ENCODE results near the gene SOX5.

The SOX5 gene

GRCh38 chr12:23640754-23641153 lies 308.7 kb downstream of the SOX5 start:
- Mint-ChIP-seq H3K27me3 (ENCODE audit: low read depth, poor library complexity) (no peaks in the 10 kb centered on the region), H3K4me1 (peaks cover 20% of the 10 kb centered on the region), H3K4me3 (no peak overlapping the region), H3K9me3 (no peaks in the 10 kb centered on the region), H3K27ac (no peak overlapping the region), H3K36me3 (ENCODE audit: low read depth) (peaks cover 24% of the 10 kb centered on the region)
- no peak for TF ChIP-seq CTCF (IDR thresholded peaks at IDR 0.05)
- no peak for DNase-seq

- TF ChIP-seq CTCF (IDR thresholded peaks at IDR 0.05), result no peak
- Mint-ChIP-seq H3K27ac (no peak overlapping the region), H3K36me3 (ENCODE audit: low read depth) (peaks cover 12% of the 10 kb centered on the region), H3K4me3 (no peak overlapping the region), H3K4me1 (peaks cover 13% of the 10 kb centered on the region), H3K27me3 (ENCODE audit: low read depth, poor library complexity) (peaks cover 3% of the 10 kb centered on the region), H3K9me3 (no peaks in the 10 kb centered on the region)
- no peak for DNase-seq
These were observed 315.1 kb downstream of the SOX5 start for GRCh38 chr12:23634344-23634743.

- Mint-ChIP-seq H3K27me3 (ENCODE audit: low read depth, poor library complexity) (peaks cover 3% of the 10 kb centered on the region), H3K4me3 (no peak overlapping the region), H3K36me3 (ENCODE audit: low read depth) (peaks cover under 1% of the 10 kb centered on the region), H3K9me3 (no peaks in the 10 kb centered on the region), H3K4me1 (peaks cover 5% of the 10 kb centered on the region), H3K27ac (peak overlapping the region; percentile 68)
- TF ChIP-seq CTCF (IDR thresholded peaks at IDR 0.05), result no peak
- DNase-seq, result no peak
These were observed 317.6 kb downstream of the SOX5 start for GRCh38 chr12:23631786-23632377.

- TF ChIP-seq CTCF (IDR thresholded peaks at IDR 0.05), result no peak
- H3K4me1 Mint-ChIP-seq, result peaks cover 5% of the 10 kb centered on the region
- H3K36me3 Mint-ChIP-seq (ENCODE audit: low read depth), result no peaks in the 10 kb centered on the region
- peaks cover 3% of the 10 kb centered on the region for H3K27me3 Mint-ChIP-seq (ENCODE audit: low read depth, poor library complexity)
- no peak overlapping the region for H3K4me3 Mint-ChIP-seq
- no peaks in the 10 kb centered on the region for H3K9me3 Mint-ChIP-seq
- DNase-seq, result no peak
- H3K27ac Mint-ChIP-seq, result no peak overlapping the region
These were observed 318.9 kb downstream of the SOX5 start for GRCh38 chr12:23630524-23630923.

- Mint-ChIP-seq H3K9me3 (no peaks in the 10 kb centered on the region), H3K36me3 (ENCODE audit: low read depth) (no peaks in the 10 kb centered on the region), H3K27me3 (ENCODE audit: low read depth, poor library complexity) (no peaks in the 10 kb centered on the region), H3K27ac (no peak overlapping the region), H3K4me1 (peaks cover 5% of the 10 kb centered on the region), H3K4me3 (no peak overlapping the region)
- no peak for DNase-seq
- TF ChIP-seq CTCF (IDR thresholded peaks at IDR 0.05), result no peak
These were observed 320.7 kb downstream of the SOX5 start for GRCh38 chr12:23628806-23629205.

GRCh38 chr12:23626791-23627190 lies 322.7 kb downstream of the SOX5 start:
- TF ChIP-seq CTCF (IDR thresholded peaks at IDR 0.05), result no peak
- Mint-ChIP-seq H3K27me3 (ENCODE audit: low read depth, poor library complexity) (no peaks in the 10 kb centered on the region), H3K36me3 (ENCODE audit: low read depth) (no peaks in the 10 kb centered on the region)

More at GRCh38 chr12:23626791-23627190, 322.7 kb downstream of the SOX5 start:
- Mint-ChIP-seq H3K4me1 (peaks cover 3% of the 10 kb centered on the region), H3K9me3 (no peaks in the 10 kb centered on the region), H3K4me3 (no peak overlapping the region), H3K27ac (no peak overlapping the region)
- no peak for DNase-seq

Data from nephron progenitor cell (in vitro differentiated cells).